ENCODE results near the gene NUFIP2.

The NUFIP2 gene

DNA sequence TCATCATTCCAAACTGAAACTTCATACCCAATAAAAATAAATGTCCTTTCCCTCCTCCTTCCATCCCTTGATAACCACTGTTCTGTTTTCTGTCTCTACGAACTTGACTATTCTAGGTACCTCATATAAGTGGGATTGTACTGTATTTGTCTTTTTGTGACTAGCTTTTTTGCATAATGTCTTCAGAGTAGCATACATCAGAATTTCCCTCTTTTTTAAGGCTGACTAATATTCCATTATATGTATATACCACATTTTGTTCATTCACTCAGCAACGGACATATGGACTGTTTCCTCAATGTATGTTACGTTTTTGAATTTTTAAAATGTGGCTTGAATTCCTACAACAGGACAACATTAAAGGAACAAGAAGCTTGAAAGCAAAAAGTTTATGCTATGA, 1.5 kb upstream of the NUFIP2 start (continued):
- TF ChIP-seq ESRRG (CRISPR knock-in tag; IDR thresholded peaks at IDR 0.05): no peak
- no peak for TF ChIP-seq OSR1 (CRISPR knock-in tag; IDR thresholded peaks at IDR 0.05)

DNA sequence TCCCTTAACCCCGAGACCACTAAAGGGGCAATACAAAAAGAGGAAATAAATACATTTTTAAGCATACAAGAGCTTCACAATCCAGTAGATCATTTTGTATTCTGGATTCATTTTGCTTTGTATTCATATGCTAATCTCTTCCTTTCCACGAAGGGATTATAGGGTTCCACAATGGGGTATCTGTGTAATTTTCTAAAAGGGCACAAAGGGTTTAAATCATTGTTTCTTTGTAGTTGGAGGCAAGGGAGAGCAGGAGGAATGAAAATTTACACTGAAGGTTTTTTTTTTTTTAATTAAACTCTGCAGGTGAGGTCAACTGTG, 592 bp upstream of the NUFIP2 start:
- TF ChIP-seq ZFP3 (CRISPR knock-in tag; IDR thresholded peaks at IDR 0.05) (no peak), ZNF8 (CRISPR knock-in tag; IDR thresholded peaks at IDR 0.05) (no peak), SNAI2 (CRISPR knock-in tag; IDR thresholded peaks at IDR 0.05) (no peak)

DNA sequence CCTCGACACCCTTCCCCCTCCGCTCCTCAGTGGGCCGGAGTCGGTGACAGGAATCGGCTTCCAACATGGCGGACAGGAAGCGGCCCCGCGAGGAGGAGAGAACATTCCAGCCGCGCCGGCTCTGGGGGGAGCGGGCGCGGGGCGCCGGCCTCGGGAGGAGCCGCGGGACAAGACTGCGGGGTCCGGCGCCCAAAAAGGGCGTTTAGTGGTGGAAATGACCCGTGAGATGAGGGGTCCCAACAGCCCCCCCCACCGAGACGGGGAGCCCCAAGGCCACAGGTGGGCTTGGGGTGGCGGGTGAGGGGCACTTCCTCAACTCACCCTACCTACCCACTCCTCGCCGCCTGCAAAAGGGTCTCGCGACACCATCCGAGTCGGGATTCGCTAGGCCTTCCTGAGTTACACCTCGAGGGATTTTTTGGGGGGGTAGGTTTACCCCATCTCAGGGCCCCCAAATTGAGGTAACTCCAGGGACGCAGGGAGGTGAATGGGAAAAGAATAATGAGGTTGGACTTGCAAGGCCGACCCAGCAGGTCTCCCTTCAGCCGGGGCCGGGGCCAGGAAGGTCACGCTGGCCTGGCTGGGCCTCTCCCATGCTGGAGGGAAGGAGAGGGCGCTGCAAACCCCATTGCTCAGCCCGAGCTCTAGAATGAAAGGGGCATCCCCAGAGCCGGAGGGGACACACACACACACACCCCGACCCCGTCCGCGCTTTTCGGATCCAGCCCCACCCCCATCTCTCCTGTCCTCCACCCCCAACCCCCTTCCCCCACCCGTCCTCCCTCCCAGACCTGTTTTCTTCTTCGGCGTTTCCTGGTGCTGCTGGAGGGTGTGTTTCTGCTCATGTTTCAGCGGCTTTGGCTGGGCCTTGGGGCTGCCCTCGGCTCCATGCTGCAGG, 707 bp downstream of the NUFIP2 start:
- peak; percentile 46 for ATAC-seq
- no peak for TF ChIP-seq RARB (CRISPR knock-in tag; IDR thresholded peaks at IDR 0.05)
- no peak for TF ChIP-seq BACH2 (CRISPR knock-in tag; IDR thresholded peaks at IDR 0.05; ENCODE audit: borderline replicate concordance)
- no peak for TF ChIP-seq GLIS3 (CRISPR knock-in tag; IDR thresholded peaks at IDR 0.05)
- TF ChIP-seq, protein P1, sequence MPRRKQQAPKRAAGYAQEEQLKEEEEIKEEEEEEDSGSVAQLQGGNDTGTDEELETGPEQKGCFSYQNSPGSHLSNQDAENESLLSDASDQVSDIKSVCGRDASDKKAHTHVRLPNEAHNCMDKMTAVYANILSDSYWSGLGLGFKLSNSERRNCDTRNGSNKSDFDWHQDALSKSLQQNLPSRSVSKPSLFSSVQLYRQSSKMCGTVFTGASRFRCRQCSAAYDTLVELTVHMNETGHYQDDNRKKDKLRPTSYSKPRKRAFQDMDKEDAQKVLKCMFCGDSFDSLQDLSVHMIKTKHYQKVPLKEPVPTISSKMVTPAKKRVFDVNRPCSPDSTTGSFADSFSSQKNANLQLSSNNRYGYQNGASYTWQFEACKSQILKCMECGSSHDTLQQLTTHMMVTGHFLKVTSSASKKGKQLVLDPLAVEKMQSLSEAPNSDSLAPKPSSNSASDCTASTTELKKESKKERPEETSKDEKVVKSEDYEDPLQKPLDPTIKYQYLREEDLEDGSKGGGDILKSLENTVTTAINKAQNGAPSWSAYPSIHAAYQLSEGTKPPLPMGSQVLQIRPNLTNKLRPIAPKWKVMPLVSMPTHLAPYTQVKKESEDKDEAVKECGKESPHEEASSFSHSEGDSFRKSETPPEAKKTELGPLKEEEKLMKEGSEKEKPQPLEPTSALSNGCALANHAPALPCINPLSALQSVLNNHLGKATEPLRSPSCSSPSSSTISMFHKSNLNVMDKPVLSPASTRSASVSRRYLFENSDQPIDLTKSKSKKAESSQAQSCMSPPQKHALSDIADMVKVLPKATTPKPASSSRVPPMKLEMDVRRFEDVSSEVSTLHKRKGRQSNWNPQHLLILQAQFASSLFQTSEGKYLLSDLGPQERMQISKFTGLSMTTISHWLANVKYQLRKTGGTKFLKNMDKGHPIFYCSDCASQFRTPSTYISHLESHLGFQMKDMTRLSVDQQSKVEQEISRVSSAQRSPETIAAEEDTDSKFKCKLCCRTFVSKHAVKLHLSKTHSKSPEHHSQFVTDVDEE (CRISPR knock-in tag; IDR thresholded peaks at IDR 0.05): no peak
- TF ChIP-seq CSDC2 (CRISPR knock-in tag; IDR thresholded peaks at IDR 0.05): no peak
- TF ChIP-seq SNAI2 (CRISPR knock-in tag; IDR thresholded peaks at IDR 0.05): no peak
- no peak for TF ChIP-seq TOX (CRISPR knock-in tag; IDR thresholded peaks at IDR 0.05; ENCODE audit: borderline replicate concordance)
- TF ChIP-seq, protein P2, sequence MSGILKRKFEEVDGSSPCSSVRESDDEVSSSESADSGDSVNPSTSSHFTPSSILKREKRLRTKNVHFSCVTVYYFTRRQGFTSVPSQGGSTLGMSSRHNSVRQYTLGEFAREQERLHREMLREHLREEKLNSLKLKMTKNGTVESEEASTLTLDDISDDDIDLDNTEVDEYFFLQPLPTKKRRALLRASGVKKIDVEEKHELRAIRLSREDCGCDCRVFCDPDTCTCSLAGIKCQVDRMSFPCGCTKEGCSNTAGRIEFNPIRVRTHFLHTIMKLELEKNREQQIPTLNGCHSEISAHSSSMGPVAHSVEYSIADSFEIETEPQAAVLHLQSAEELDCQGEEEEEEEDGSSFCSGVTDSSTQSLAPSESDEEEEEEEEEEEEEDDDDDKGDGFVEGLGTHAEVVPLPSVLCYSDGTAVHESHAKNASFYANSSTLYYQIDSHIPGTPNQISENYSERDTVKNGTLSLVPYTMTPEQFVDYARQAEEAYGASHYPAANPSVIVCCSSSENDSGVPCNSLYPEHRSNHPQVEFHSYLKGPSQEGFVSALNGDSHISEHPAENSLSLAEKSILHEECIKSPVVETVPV (CRISPR knock-in tag; IDR thresholded peaks at IDR 0.05): no peak
- TF ChIP-seq, protein P3, sequence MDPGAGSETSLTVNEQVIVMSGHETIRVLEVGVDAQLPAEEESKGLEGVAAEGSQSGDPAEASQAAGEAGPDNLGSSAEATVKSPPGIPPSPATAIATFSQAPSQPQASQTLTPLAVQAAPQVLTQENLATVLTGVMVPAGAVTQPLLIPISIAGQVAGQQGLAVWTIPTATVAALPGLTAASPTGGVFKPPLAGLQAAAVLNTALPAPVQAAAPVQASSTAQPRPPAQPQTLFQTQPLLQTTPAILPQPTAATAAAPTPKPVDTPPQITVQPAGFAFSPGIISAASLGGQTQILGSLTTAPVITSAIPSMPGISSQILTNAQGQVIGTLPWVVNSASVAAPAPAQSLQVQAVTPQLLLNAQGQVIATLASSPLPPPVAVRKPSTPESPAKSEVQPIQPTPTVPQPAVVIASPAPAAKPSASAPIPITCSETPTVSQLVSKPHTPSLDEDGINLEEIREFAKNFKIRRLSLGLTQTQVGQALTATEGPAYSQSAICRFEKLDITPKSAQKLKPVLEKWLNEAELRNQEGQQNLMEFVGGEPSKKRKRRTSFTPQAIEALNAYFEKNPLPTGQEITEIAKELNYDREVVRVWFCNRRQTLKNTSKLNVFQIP (CRISPR knock-in tag; IDR thresholded peaks at IDR 0.05; ENCODE audit: borderline replicate concordance, low read depth): no peak
- no peak for TF ChIP-seq OSR1 (CRISPR knock-in tag; IDR thresholded peaks at IDR 0.05)
- TF ChIP-seq, protein P4, sequence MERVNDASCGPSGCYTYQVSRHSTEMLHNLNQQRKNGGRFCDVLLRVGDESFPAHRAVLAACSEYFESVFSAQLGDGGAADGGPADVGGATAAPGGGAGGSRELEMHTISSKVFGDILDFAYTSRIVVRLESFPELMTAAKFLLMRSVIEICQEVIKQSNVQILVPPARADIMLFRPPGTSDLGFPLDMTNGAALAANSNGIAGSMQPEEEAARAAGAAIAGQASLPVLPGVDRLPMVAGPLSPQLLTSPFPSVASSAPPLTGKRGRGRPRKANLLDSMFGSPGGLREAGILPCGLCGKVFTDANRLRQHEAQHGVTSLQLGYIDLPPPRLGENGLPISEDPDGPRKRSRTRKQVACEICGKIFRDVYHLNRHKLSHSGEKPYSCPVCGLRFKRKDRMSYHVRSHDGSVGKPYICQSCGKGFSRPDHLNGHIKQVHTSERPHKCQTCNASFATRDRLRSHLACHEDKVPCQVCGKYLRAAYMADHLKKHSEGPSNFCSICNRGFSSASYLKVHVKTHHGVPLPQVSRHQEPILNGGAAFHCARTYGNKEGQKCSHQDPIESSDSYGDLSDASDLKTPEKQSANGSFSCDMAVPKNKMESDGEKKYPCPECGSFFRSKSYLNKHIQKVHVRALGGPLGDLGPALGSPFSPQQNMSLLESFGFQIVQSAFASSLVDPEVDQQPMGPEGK (CRISPR knock-in tag; IDR thresholded peaks at IDR 0.05; ENCODE audit: borderline replicate concordance): no peak

More for the DNA sequence above, 592 bp upstream of the NUFIP2 start:
- ATAC-seq: no peak

DNA sequence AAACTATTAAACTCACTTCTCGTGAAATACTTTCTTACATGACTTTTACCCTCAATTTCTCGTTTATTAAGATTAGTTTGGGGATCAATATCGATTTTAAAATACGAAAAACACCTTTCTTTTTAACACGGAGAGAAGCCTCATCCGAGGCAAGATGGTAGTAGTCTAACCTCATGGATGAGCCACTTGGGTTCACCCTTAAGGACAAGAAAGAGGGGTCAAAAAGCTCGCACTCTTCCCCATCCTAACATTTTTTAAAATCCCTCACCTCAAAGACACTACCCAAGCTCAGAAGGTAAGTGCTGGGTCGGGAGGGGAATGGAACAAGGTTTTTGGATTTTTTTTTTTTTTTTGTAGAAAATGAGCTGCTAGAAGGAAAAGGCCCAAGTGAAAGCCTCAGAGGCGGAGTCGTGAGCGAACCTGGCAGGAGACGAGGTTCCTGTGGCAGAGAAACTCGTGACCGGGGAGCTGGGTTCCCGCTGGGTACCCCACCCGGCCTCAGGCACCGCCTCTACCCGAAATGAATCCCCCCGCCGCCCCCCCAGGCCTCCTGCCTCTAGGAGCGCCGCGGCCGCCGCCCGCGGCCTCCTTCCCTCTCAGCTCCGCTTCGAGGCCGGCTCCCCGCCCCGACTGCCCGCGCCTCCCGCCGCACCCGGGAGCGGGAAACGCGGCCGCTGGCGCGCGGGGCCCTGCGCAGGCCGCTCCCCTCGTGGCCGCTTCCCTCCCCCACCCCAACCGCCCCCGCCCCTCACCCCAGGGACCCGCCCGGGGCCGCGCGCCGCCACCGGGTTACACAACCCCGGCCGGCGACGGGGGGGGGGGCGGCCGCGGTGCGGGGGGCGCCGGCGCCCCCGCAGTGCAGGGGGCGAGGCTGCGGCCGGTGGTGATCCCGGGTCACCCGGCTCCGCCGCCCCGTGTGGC, 1.6 kb downstream of the NUFIP2 start:
- no peak for ATAC-seq
- TF ChIP-seq ZFP30 (CRISPR knock-in tag; IDR thresholded peaks at IDR 0.05): no peak
- no peak for TF ChIP-seq BACH2 (CRISPR knock-in tag; IDR thresholded peaks at IDR 0.05; ENCODE audit: borderline replicate concordance)
- no peak for TF ChIP-seq ZNF70 (CRISPR knock-in tag; IDR thresholded peaks at IDR 0.05)
- no peak for TF ChIP-seq ZC3H10 (CRISPR knock-in tag; IDR thresholded peaks at IDR 0.05)
- no peak for TF ChIP-seq OSR1 (CRISPR knock-in tag; IDR thresholded peaks at IDR 0.05)
- no peak for TF ChIP-seq RARB (CRISPR knock-in tag; IDR thresholded peaks at IDR 0.05)
- TF ChIP-seq, protein P3 (CRISPR knock-in tag; IDR thresholded peaks at IDR 0.05; ENCODE audit: borderline replicate concordance, low read depth): no peak
- no peak for TF ChIP-seq ZFP3 (CRISPR knock-in tag; IDR thresholded peaks at IDR 0.05)
- TF ChIP-seq, protein P5, sequence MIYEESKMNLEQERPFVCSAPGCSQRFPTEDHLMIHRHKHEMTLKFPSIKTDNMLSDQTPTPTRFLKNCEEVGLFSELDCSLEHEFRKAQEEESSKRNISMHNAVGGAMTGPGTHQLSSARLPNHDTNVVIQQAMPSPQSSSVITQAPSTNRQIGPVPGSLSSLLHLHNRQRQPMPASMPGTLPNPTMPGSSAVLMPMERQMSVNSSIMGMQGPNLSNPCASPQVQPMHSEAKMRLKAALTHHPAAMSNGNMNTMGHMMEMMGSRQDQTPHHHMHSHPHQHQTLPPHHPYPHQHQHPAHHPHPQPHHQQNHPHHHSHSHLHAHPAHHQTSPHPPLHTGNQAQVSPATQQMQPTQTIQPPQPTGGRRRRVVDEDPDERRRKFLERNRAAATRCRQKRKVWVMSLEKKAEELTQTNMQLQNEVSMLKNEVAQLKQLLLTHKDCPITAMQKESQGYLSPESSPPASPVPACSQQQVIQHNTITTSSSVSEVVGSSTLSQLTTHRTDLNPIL (CRISPR knock-in tag; IDR thresholded peaks at IDR 0.05; ENCODE audit: low read depth): no peak
- TF ChIP-seq ARNTL (CRISPR knock-in tag; IDR thresholded peaks at IDR 0.05; ENCODE audit: borderline replicate concordance, low read depth): no peak
- TF ChIP-seq, protein P1 (CRISPR knock-in tag; IDR thresholded peaks at IDR 0.05): no peak

All from SK-N-SH treated with all-trans-retinoic acid at 6 μM for 48 hours (cell line).